Stomach (tissue), 9 donors: ENCODE measurements around the gene BST1. TPM values are rescaled to one million over a fixed set of nuclear protein-coding genes. Genes with fewer than 3 reads are reported as not detected.

Experiments
- DNase-seq, 2 donors: peaks; one replicate each; pipeline versions ENCODE4 v3.0.0 to v3.0.0-alpha.2; 2013 to 2019
- H3K27ac ChIP-seq, 5 donors: fragments of 200-600 bp in 4 of 5; sonication (generic) in 4 of 5; one replicate each; pipeline ENCODE4 v1.5.1; 2013 to 2019; ENCODE audit warnings: mild to moderate bottlenecking in 1 of 5, moderate library complexity in 1 of 5
- H3K27me3 ChIP-seq, 3 donors: fragments of 200-600 bp; sonication (generic); one replicate each; pipeline ENCODE4 v1.5.1; 2017 to 2019; ENCODE audit warnings: mixed run types in 1 of 3
- H3K36me3 ChIP-seq, 4 donors: fragments of 200-600 bp; sonication (generic); 1 replicate in 3 of 4; 2 replicates in 1 of 4; pipeline ENCODE4 v1.5.1; 2016 to 2019
- H3K4me1 ChIP-seq, 4 donors: fragments of 200-600 bp; sonication (generic); one replicate each; pipeline ENCODE4 v1.5.1; 2016 to 2019
- H3K4me3 ChIP-seq, 4 donors: fragments of 200-600 bp; sonication (generic) in 3 of 4; one replicate each; pipeline ENCODE4 v1.5.1; 2016 to 2019; ENCODE audit warnings: mild to moderate bottlenecking in 1 of 4
- H3K9me3 ChIP-seq, 4 donors: fragments of 200-600 bp; sonication (generic); one replicate each; pipeline ENCODE4 v1.5.1; 2016 to 2019
- EP300 ChIP-seq: sonication (generic); formaldehyde crosslinking; IDR thresholded peaks from one replicate; pipeline ENCODE4 v1.6.1; 2017; ENCODE audit warnings: antibody characterized with exemption
- POLR2A ChIP-seq, 4 donors: fragments of 450-650 bp; IDR thresholded peaks; one replicate each; pipeline ENCODE4 v1.6.1; 2016; ENCODE audit warnings: antibody characterized with exemption in 4 of 4, control low read depth in 2 of 4, mild to moderate bottlenecking in 1 of 4, moderate library complexity in 1 of 4
- POLR2AphosphoS5 ChIP-seq, 3 donors: sonication (generic); formaldehyde crosslinking; IDR thresholded peaks; one replicate each; pipeline ENCODE4 v1.6.1; 2016; ENCODE audit warnings: antibody characterized with exemption in 3 of 3
- WGBS, 5 donors: extraction: QIAGEN DNeasy Blood & Tissue Kit in 3 of 5; methylation state at CpG; one replicate each; pipeline versions ENCODE4 v1.1.5 to v1.1.7; 2013 to 2018; 5-methylcytosine and 5-hydroxymethylcytosine counted together
- intact Hi-C: fragments of 100-400 bp; cut with DNase I; formaldehyde crosslinking; loops from one replicate; pipeline ENCODE4 v1.15.1; 2023; ENCODE audit warnings: low total_unique reads
- polyA plus RNA-seq, 3 donors: library from polyadenylated mRNA; stranded (reverse); fragments of 200-250 nt; gene quantifications; one replicate each; pipeline ENCODE4 v1.2.3, GENCODE V29; 2013
- total RNA-seq, 5 donors: library from RNA; depleted of rRNA; stranded (reverse); fragments of >200 nt; gene quantifications; one replicate each; pipeline versions ENCODE4 v1.1.0 to v1.2.3, GENCODE V29; 2014 to 2016
- TF ChIP-seq, protein P1 (sequence below), 7 experiments: fragments of 450-650 bp in 4 of 7; fragments of 200-600 bp in 3 of 7; sonication (generic) in 3 of 7; IDR thresholded peaks; one replicate each; pipeline ENCODE4 v1.5.1; 2016 to 2019; ENCODE audit warnings: antibody characterized with exemption in 7 of 7, control low read depth in 2 of 7, mild to moderate bottlenecking in 1 of 7
- donor health status: healthy with polysubstance abuse.
- donor health status: Bipolar disorder and iron deficiency.
- donor health status: healthy.

The BST1 gene
- total and polyA plus RNA-seq, 8 donors, result 2.1 to 8.4 (median 2.8) TPM; not detected in 3

DNA sequence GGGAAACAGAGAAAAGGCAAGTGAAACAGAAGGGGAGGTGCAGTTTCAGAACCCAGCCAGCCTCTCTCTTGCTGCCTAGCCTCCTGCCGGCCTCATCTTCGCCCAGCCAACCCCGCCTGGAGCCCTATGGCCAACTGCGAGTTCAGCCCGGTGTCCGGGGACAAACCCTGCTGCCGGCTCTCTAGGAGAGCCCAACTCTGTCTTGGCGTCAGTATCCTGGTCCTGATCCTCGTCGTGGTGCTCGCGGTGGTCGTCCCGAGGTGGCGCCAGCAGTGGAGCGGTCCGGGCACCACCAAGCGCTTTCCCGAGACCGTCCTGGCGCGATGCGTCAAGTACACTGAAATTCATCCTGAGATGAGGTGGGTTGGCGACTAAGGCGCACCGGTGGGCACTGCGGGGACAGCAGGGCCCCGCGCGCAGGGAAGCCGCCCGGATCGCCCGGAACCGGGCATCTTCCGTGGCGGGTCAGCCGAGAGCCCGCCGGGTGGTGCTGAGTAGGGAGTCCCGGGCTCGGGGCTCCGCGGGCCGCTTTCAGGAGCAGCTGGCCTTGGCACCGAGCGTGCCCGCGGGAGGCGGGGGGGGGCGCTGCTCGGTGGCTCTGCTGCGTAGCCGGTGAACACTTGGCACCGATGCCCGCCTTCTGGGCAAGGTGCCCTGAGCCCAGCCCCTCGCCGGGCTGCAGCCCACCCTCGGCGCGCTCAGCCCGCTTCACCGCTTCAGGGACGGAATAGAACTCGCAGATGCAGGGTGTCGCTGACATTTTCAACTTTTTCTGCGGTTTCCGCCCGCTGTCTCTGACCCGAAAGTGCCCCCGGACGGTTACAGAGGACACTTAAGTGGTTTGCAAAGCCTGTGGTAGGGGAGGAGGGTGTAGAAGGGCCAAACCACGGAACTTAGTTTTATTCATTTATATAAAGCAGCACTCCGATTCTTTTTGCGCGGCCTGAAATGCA is 75.7 kb downstream of the BST1 start, which contains the start of gene CD38:
CD38 (plus strand) TSS at position 40 of the 953 bp plus-strand sequence; CDS start at position 127, 87 bp downstream.
- Histone ChIP-seq H3K9me3 (no peaks in the 10 kb centered on the region), H3K27me3 (peaks cover 0 to 13% (median 7%) of the 10 kb centered on the region in 3 donors), H3K4me3 (peak within 1 kb of the TSS; percentile 54 to 71 (median 61)), H3K36me3 (no peaks in the 10 kb centered on the region), H3K27ac (peak within 1 kb of the TSS in 4 of 5 donors; percentile 13 to 69 (median 66)), H3K4me1 (peaks cover 17 to 22% (median 20%) of the 10 kb centered on the region in 4 donors)
- TF ChIP-seq, protein P1, sequence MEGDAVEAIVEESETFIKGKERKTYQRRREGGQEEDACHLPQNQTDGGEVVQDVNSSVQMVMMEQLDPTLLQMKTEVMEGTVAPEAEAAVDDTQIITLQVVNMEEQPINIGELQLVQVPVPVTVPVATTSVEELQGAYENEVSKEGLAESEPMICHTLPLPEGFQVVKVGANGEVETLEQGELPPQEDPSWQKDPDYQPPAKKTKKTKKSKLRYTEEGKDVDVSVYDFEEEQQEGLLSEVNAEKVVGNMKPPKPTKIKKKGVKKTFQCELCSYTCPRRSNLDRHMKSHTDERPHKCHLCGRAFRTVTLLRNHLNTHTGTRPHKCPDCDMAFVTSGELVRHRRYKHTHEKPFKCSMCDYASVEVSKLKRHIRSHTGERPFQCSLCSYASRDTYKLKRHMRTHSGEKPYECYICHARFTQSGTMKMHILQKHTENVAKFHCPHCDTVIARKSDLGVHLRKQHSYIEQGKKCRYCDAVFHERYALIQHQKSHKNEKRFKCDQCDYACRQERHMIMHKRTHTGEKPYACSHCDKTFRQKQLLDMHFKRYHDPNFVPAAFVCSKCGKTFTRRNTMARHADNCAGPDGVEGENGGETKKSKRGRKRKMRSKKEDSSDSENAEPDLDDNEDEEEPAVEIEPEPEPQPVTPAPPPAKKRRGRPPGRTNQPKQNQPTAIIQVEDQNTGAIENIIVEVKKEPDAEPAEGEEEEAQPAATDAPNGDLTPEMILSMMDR (IDR thresholded peaks at IDR 0.05), result no peak
- TF ChIP-seq EP300, result no peak
- TF ChIP-seq POLR2AphosphoS5 (IDR thresholded peaks at IDR 0.05), result no peak
- no peak for TF ChIP-seq POLR2A (IDR thresholded peaks at IDR 0.05)
- peak in 1 of 2 donors; percentile 62 for DNase-seq
- intact Hi-C loops, result no loop called here
- WGBS, 5 donors, result 1 to 3% (median 2%) methylated on average over 29 to 76 of the region's 76 CpGs

DNA sequence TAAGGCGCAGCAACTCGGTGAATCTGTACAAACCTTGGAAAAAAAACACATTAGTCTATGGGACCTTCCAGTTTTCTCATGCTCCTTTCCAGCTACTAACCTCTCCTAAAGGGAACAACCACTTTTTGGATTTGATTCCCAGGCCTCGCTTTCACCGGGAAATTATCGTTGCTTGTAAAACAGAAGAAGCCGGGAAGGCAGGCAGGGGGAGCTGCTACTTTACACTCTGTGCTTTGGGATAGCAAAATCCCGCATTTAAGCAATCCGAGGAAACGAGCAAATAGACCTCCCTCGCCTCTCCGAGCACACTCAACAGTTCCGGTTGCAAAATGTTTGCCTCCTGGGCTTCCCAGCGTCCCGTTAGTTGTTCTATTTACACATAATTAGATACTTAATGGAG is 76.4 kb downstream of the BST1 start:
- Histone ChIP-seq H3K27ac (peak overlapping the region in 4 of 5 donors; percentile 13 to 69 (median 66)), H3K27me3 (peaks cover 0 to 13% (median 7%) of the 10 kb centered on the region in 3 donors), H3K36me3 (no peaks in the 10 kb centered on the region), H3K4me1 (peaks cover 17 to 22% (median 20%) of the 10 kb centered on the region in 4 donors), H3K4me3 (peak overlapping the region; percentile 54 to 71 (median 61)), H3K9me3 (no peaks in the 10 kb centered on the region)
- DNase-seq, result peak in 1 of 2 donors; percentile 77
- WGBS, 5 donors, result 1 to 2% (median 1%) methylated on average over 14 of the region's 14 CpGs
- intact Hi-C loops, result no loop called here
- TF ChIP-seq EP300 (no peak), POLR2AphosphoS5 (IDR thresholded peaks at IDR 0.05) (no peak)
- TF ChIP-seq, protein P1 (IDR thresholded peaks at IDR 0.05), result peak in 1 of 7 experiments; percentile 20

DNA sequence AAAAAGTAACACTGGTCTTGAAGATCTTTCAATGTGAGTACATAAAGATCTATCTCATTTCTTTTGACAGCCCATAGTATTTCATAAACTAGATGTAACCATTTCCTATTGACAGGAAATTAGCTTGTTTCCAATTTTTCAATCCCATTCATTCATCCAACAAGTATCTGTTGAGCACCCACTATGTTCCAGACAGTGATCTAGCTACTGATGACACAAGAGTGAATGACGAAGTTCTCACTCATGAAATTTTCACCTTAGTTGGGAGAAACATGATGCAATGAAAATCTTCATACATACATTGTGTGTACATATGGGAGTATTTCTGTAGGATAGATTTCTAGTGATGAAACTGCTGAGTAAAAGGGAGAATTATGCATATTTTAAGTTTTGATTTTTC is 76.9 kb downstream of the BST1 start:
- no peaks in the 10 kb centered on the region for H3K36me3 ChIP-seq
- H3K4me1 ChIP-seq, result peaks cover 17 to 22% (median 20%) of the 10 kb centered on the region in 4 donors
- TF ChIP-seq POLR2A (IDR thresholded peaks at IDR 0.05), result no peak
- TF ChIP-seq, protein P1 (IDR thresholded peaks at IDR 0.05), result no peak
- no peak for TF ChIP-seq EP300
- no peak for TF ChIP-seq POLR2AphosphoS5 (IDR thresholded peaks at IDR 0.05)
- peaks cover 0 to 13% (median 7%) of the 10 kb centered on the region in 3 donors for H3K27me3 ChIP-seq
- WGBS, 5 donors, result 79 to 85% (median 81%) methylated on average over 1 of the region's 1 CpG
- H3K9me3 ChIP-seq, result no peaks in the 10 kb centered on the region
- H3K27ac ChIP-seq, result peak overlapping the region in 1 of 5 donors; percentile 69
- DNase-seq, result no peak
- intact Hi-C loops, result no loop called here
- H3K4me3 ChIP-seq, result peak overlapping the region; percentile 54 to 71 (median 61)

DNA sequence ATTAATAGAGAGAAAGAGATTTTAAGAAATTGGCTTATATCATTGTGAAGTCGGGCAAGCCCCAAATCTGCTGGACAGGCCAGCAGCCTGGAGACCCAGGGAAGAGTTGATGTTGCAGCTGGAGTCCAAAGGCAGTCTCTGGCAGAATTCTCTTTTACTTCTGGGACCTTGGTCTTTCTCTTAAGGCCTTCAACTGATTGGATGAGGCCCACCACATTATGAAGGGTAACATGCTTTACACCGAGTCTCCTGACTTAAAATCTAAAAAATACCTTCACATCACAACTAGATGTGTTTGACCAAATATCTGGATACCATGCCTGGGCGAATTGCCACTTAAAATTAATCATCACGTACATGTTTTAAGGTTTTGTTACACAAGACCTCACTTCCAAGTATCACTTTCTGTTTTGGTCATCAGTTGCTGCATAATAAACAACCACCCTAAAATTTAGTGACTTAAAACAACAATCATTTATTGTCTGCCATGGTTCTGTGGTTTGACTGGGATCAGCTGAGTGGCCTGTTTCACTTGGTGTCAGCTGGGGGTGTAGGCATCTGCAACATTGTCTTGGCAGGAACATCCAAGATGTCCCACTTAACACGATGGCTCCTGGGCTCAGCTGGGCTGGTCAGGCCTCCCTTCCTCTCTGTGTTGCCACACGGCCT is 78.7 kb downstream of the BST1 start:
- Histone ChIP-seq H3K27ac (no peak overlapping the region), H3K4me3 (no peak overlapping the region), H3K27me3 (peaks cover 0 to 13% (median 7%) of the 10 kb centered on the region in 3 donors), H3K36me3 (no peaks in the 10 kb centered on the region), H3K9me3 (peaks cover 0 to 2% (median 1%) of the 10 kb centered on the region in 4 donors), H3K4me1 (peaks cover 17 to 22% (median 20%) of the 10 kb centered on the region in 4 donors)
- TF ChIP-seq POLR2AphosphoS5 (IDR thresholded peaks at IDR 0.05) (no peak), POLR2A (IDR thresholded peaks at IDR 0.05) (no peak), EP300 (no peak)
- TF ChIP-seq, protein P1 (IDR thresholded peaks at IDR 0.05), result no peak
- WGBS, 5 donors, result 74 to 79% (median 75%) methylated on average over 6 of the region's 6 CpGs
- intact Hi-C loops, result no loop called here
- DNase-seq, result no peak
